ENCODE results near the gene KRT78. TPM values are rescaled to one million over a fixed set of nuclear protein-coding genes. Genes with fewer than 3 reads are reported as not detected.

KRT78 gene
- total and polyA plus RNA-seq, 4 donors, result 0.06 TPM; not detected in 3

GRCh38 chr12:52821071-52821730 lies 27.6 kb downstream of the KRT78 start:
- H3K4me1 ChIP-seq (ENCODE audit: control insufficient read depth in 4 of 4, insufficient read depth in 4 of 4, low read length in 3 of 4), result no peaks in the 10 kb centered on the region
- H3K27ac ChIP-seq (ENCODE audit: low read depth in 1 of 2, low read length in 2 of 2), result no peak overlapping the region
- WGBS, result 85% methylated on average over 4 of the region's 4 CpGs
- no peaks in the 10 kb centered on the region for H3K27me3 ChIP-seq (ENCODE audit: control insufficient read depth in 4 of 4, insufficient read depth in 4 of 4, low read length in 3 of 4)
- no peaks in the 10 kb centered on the region for H3K36me3 ChIP-seq (ENCODE audit: control insufficient read depth in 4 of 4, insufficient read depth in 3 of 4, low read depth in 1 of 4, low read length in 3 of 4)
- no peak overlapping the region for H3K9ac ChIP-seq (ENCODE audit: low read depth in 1 of 2, low read length in 2 of 2)
- no peak overlapping the region for H3K4me3 ChIP-seq (ENCODE audit: low read depth in 1 of 3, low read length in 3 of 3)
- DNase-seq (ENCODE audit: low spot score), result no peak
- H3K9me3 ChIP-seq (ENCODE audit: control insufficient read depth in 4 of 4, low read length in 3 of 4), result no peaks in the 10 kb centered on the region
- TF ChIP-seq ATF3 (IDR thresholded peaks at IDR 0.05), result no peak
- TF ChIP-seq FOXA2 (IDR thresholded peaks at IDR 0.05), result no peak
- no peak for TF ChIP-seq RXRA (IDR thresholded peaks at IDR 0.05)
- no peak for TF ChIP-seq GABPA (IDR thresholded peaks at IDR 0.05 in 1 of 2, conservative IDR thresholded peaks at IDR 0.05 in 1 of 2)
- TF ChIP-seq ZBTB33 (IDR thresholded peaks at IDR 0.05), result no peak
- TF ChIP-seq, protein P1, sequence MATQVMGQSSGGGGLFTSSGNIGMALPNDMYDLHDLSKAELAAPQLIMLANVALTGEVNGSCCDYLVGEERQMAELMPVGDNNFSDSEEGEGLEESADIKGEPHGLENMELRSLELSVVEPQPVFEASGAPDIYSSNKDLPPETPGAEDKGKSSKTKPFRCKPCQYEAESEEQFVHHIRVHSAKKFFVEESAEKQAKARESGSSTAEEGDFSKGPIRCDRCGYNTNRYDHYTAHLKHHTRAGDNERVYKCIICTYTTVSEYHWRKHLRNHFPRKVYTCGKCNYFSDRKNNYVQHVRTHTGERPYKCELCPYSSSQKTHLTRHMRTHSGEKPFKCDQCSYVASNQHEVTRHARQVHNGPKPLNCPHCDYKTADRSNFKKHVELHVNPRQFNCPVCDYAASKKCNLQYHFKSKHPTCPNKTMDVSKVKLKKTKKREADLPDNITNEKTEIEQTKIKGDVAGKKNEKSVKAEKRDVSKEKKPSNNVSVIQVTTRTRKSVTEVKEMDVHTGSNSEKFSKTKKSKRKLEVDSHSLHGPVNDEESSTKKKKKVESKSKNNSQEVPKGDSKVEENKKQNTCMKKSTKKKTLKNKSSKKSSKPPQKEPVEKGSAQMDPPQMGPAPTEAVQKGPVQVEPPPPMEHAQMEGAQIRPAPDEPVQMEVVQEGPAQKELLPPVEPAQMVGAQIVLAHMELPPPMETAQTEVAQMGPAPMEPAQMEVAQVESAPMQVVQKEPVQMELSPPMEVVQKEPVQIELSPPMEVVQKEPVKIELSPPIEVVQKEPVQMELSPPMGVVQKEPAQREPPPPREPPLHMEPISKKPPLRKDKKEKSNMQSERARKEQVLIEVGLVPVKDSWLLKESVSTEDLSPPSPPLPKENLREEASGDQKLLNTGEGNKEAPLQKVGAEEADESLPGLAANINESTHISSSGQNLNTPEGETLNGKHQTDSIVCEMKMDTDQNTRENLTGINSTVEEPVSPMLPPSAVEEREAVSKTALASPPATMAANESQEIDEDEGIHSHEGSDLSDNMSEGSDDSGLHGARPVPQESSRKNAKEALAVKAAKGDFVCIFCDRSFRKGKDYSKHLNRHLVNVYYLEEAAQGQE (IDR thresholded peaks at IDR 0.05), result no peak

GRCh38 chr12:52820521-52820920 lies 28.3 kb downstream of the KRT78 start:
- no peak for TF ChIP-seq RXRA (IDR thresholded peaks at IDR 0.05)
- no peak for TF ChIP-seq GABPA (IDR thresholded peaks at IDR 0.05 in 1 of 2, conservative IDR thresholded peaks at IDR 0.05 in 1 of 2)
- no peak for TF ChIP-seq HNF4A (conservative IDR thresholded peaks at IDR 0.05)
- no peak for TF ChIP-seq FOXA2 (IDR thresholded peaks at IDR 0.05)
- TF ChIP-seq SP1 (IDR thresholded peaks at IDR 0.05), result no peak
- TF ChIP-seq YY1 (IDR thresholded peaks at IDR 0.05), result no peak
- TF ChIP-seq JUND (IDR thresholded peaks at IDR 0.05), result no peak
- no peak for TF ChIP-seq NR2F2 (IDR thresholded peaks at IDR 0.05)
- Histone ChIP-seq H3K27ac (ENCODE audit: low read depth in 1 of 2, low read length in 2 of 2) (no peak overlapping the region), H3K27me3 (ENCODE audit: control insufficient read depth in 4 of 4, insufficient read depth in 4 of 4, low read length in 3 of 4) (no peaks in the 10 kb centered on the region), H3K4me1 (ENCODE audit: control insufficient read depth in 4 of 4, insufficient read depth in 4 of 4, low read length in 3 of 4) (no peaks in the 10 kb centered on the region), H3K9ac (ENCODE audit: low read depth in 1 of 2, low read length in 2 of 2) (no peak overlapping the region), H3K36me3 (ENCODE audit: control insufficient read depth in 4 of 4, insufficient read depth in 3 of 4, low read depth in 1 of 4, low read length in 3 of 4) (no peaks in the 10 kb centered on the region), H3K4me3 (ENCODE audit: low read depth in 1 of 3, low read length in 3 of 3) (no peak overlapping the region), H3K9me3 (ENCODE audit: control insufficient read depth in 4 of 4, low read length in 3 of 4) (no peaks in the 10 kb centered on the region)
- WGBS, result 90% methylated on average over 6 of the region's 6 CpGs
- no peak for DNase-seq (ENCODE audit: low spot score)
